ENCODE measurements around the gene FYB1. TPM values are rescaled to one million over a fixed set of nuclear protein-coding genes. Genes with fewer than 3 reads are reported as not detected.

The FYB1 gene
- total RNA-seq, 2 experiments from 2014 or later = 0.16 TPM; not detected in 1

- no peaks in the 10 kb centered on the region for H4K20me1 ChIP-seq (ENCODE audit: insufficient read depth, low read length)
- H3K9me2 ChIP-seq (ENCODE audit: insufficient read depth, low read length) = no peaks in the 10 kb centered on the region
- intact Hi-C loops (cut with micrococcal nuclease; ENCODE audit: unreplicated experiment) = no loop called here
- no peaks in the 10 kb centered on the region for H3K9me3 ChIP-seq (ENCODE audit: low read length)
- H3K4me2 ChIP-seq (ENCODE audit: low read length) = no peak overlapping the region
- ChIA-PET POLR2A (interaction anchor here (0.5 kb wide), 1 partner anchor 282 kb away, joined by 3 read pairs; no protein-coding TSS in a partner anchor), CTCF (ENCODE audit: unreplicated experiment) (no interaction called here)
- no peak overlapping the region for H3K4me3 ChIP-seq (ENCODE audit: low read depth, low read length, poor library complexity, severe bottlenecking)
- no peaks in the 10 kb centered on the region for H3K4me1 ChIP-seq (ENCODE audit: insufficient read depth, low read length, poor library complexity, severe bottlenecking)
- H2AFZ ChIP-seq (ENCODE audit: low read length) = no peak overlapping the region
- no TSS peak for BruUV-seq (replicated peaks)
- DNase-seq (ENCODE audit: low spot score) = no peak
- TF ChIP-seq EZH2phosphoT487 (IDR thresholded peaks at IDR 0.05; ENCODE audit: borderline replicate concordance, low read depth, low read length) = no peak
- no peak for TF ChIP-seq CTCF (conservative IDR thresholded peaks at IDR 0.05; ENCODE audit: low read length)
- no peaks in the 10 kb centered on the region for H3K36me3 ChIP-seq (ENCODE audit: insufficient read depth, low read length)
- H3K27ac ChIP-seq (ENCODE audit: low read depth, low read length, poor library complexity, severe bottlenecking) = no peak overlapping the region
- no peaks in the 10 kb centered on the region for H3K79me2 ChIP-seq (ENCODE audit: insufficient read depth, low read depth, low read length)
Observed at GRCh38 chr5:39255406-39255805, 36.0 kb upstream of the FYB1 start.

GRCh38 chr5:39254671-39255070 is 35.3 kb upstream of the FYB1 start:
- DNase-seq (ENCODE audit: low spot score) = no peak
- Histone ChIP-seq H3K79me2 (ENCODE audit: insufficient read depth, low read depth, low read length) (no peaks in the 10 kb centered on the region), H3K4me2 (ENCODE audit: low read length) (no peak overlapping the region), H3K9me3 (ENCODE audit: low read length) (no peaks in the 10 kb centered on the region), H2AFZ (ENCODE audit: low read length) (no peak overlapping the region), H3K9me2 (ENCODE audit: insufficient read depth, low read length) (no peaks in the 10 kb centered on the region), H3K4me3 (ENCODE audit: low read depth, low read length, poor library complexity, severe bottlenecking) (no peak overlapping the region), H4K20me1 (ENCODE audit: insufficient read depth, low read length) (no peaks in the 10 kb centered on the region), H3K4me1 (ENCODE audit: insufficient read depth, low read length, poor library complexity, severe bottlenecking) (no peaks in the 10 kb centered on the region), H3K27ac (ENCODE audit: low read depth, low read length, poor library complexity, severe bottlenecking) (no peak overlapping the region), H3K36me3 (ENCODE audit: insufficient read depth, low read length) (no peaks in the 10 kb centered on the region)
- intact Hi-C loops (cut with micrococcal nuclease; ENCODE audit: unreplicated experiment) = no loop called here
- TF ChIP-seq EZH2phosphoT487 (IDR thresholded peaks at IDR 0.05; ENCODE audit: borderline replicate concordance, low read depth, low read length) = no peak
- no peak for TF ChIP-seq CTCF (conservative IDR thresholded peaks at IDR 0.05; ENCODE audit: low read length)
- ChIA-PET CTCF (ENCODE audit: unreplicated experiment) (no interaction called here), POLR2A (interaction anchor here (0.7 kb wide), 1 partner anchor 16 kb away, joined by 3 read pairs; no protein-coding TSS in a partner anchor)
- BruUV-seq (replicated peaks) = no TSS peak

- DNase-seq (ENCODE audit: low spot score) = no peak
- TF ChIP-seq EZH2phosphoT487 (IDR thresholded peaks at IDR 0.05; ENCODE audit: borderline replicate concordance, low read depth, low read length) (no peak), CTCF (conservative IDR thresholded peaks at IDR 0.05; ENCODE audit: low read length) (no peak)
- Histone ChIP-seq H3K36me3 (ENCODE audit: insufficient read depth, low read length) (no peaks in the 10 kb centered on the region), H3K4me1 (ENCODE audit: insufficient read depth, low read length, poor library complexity, severe bottlenecking) (no peaks in the 10 kb centered on the region), H3K27ac (ENCODE audit: low read depth, low read length, poor library complexity, severe bottlenecking) (no peak overlapping the region), H3K79me2 (ENCODE audit: insufficient read depth, low read depth, low read length) (no peaks in the 10 kb centered on the region), H3K4me2 (ENCODE audit: low read length) (no peak overlapping the region), H4K20me1 (ENCODE audit: insufficient read depth, low read length) (no peaks in the 10 kb centered on the region), H3K4me3 (ENCODE audit: low read depth, low read length, poor library complexity, severe bottlenecking) (no peak overlapping the region), H2AFZ (ENCODE audit: low read length) (no peak overlapping the region), H3K9me3 (ENCODE audit: low read length) (no peaks in the 10 kb centered on the region), H3K9me2 (ENCODE audit: insufficient read depth, low read length) (no peaks in the 10 kb centered on the region)
- BruUV-seq (replicated peaks) = no TSS peak
- ChIA-PET CTCF (ENCODE audit: unreplicated experiment) (no interaction called here), POLR2A (interaction anchor here (2.1 kb wide), 1 partner anchor 12 kb away, joined by 9 read pairs; no protein-coding TSS in a partner anchor)
- intact Hi-C loops (cut with micrococcal nuclease; ENCODE audit: unreplicated experiment) = no loop called here
Observed at GRCh38 chr5:39253196-39253595, 33.8 kb upstream of the FYB1 start.
